Measurements from ENCODE around the gene TMEM236.

DNA sequence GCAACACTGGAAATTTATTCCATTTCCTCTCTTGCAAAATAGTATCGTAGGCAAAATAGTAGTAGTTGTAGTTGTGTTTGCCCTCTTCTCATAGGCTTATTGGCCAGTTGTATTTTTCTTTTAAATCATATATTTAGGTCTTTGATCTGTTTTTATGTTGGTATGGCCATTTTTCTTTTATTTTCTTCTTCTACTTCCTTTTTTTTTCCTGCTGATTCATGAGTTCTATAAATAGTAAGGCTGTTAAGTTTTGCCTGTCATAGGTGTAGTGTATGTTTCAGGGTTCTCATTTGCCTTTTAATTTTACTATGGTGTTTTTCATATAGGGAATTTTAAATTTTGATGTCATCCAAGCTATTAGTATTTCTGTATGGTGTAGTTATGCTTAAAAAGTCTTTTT is 31.8 kb downstream of the TMEM236 start:
- TF ChIP-seq CTCF (IDR thresholded peaks at IDR 0.05; ENCODE audit: low read length), result no peak
- no peak for TF ChIP-seq EZH2 (optimal IDR thresholded peaks at IDR 0.05; ENCODE audit: low read depth, low read length)
- no peak for TF ChIP-seq EZH2phosphoT487 (IDR thresholded peaks at IDR 0.05; ENCODE audit: low read length)

Data from MM.1S (cell line).